ENCODE data around the gene CENPB. TPM values are rescaled to one million over a fixed set of nuclear protein-coding genes. Genes with fewer than 3 reads are reported as not detected.

Gene CENPB
- total and polyA plus RNA-seq, 11 donors: 56.2 to 122 (median 75.3) TPM

- 75 to 85% (median 81%) methylated on average over 8 of the region's 8 CpGs for WGBS, 4 donors
- intact Hi-C loops (cut with DNase I): no loop called here
- peaks cover 0 to 5% (median 0%) of the 10 kb centered on the region in 9 donors for H3K36me3 ChIP-seq
- DNase-seq (peak in 2 of 5 donors; percentile 25 to 63), ATAC-seq (no peak)
- peak overlapping the region in 6 of 12 donors; percentile 13 to 96 (median 48) for H3K27ac ChIP-seq
- H3K9me3 ChIP-seq: no peaks in the 10 kb centered on the region
- no peak overlapping the region for H3K4me3 ChIP-seq
- H3K27me3 ChIP-seq: no peaks in the 10 kb centered on the region
- TF ChIP-seq CTCF (IDR thresholded peaks at IDR 0.05): no peak
- no peak for TF ChIP-seq POLR2A (IDR thresholded peaks at IDR 0.05)
- H3K4me1 ChIP-seq: peaks cover 0 to 45% (median 22%) of the 10 kb centered on the region in 12 donors
Observed at GRCh38 chr20:3763671-3764601, 22.6 kb downstream of the CENPB start.

GRCh38 chr20:3760655-3761348 is 25.7 kb downstream of the CENPB start:
- DNase-seq: no peak
- H3K36me3 ChIP-seq: peaks cover 0 to 13% (median 0%) of the 10 kb centered on the region in 9 donors
- no peak overlapping the region for H3K4me3 ChIP-seq
- TF ChIP-seq POLR2A (IDR thresholded peaks at IDR 0.05) (no peak), CTCF (IDR thresholded peaks at IDR 0.05) (no peak)
- WGBS, 4 donors: 79 to 87% (median 82%) methylated on average over 10 of the region's 10 CpGs
- ATAC-seq: no peak
- peaks cover 0 to 33% (median 4%) of the 10 kb centered on the region in 12 donors for H3K4me1 ChIP-seq
- H3K27ac ChIP-seq: peak overlapping the region in 1 of 12 donors; percentile 14
- H3K9me3 ChIP-seq: no peaks in the 10 kb centered on the region
- no peaks in the 10 kb centered on the region for H3K27me3 ChIP-seq
- intact Hi-C loops (cut with DNase I): no loop called here

GRCh38 chr20:3759884-3760283 is 26.7 kb downstream of the CENPB start:
- Histone ChIP-seq H3K27ac (peak overlapping the region in 4 of 12 donors; percentile 8 to 67 (median 56)), H3K4me3 (no peak overlapping the region), H3K9me3 (no peaks in the 10 kb centered on the region), H3K27me3 (no peaks in the 10 kb centered on the region), H3K36me3 (peaks cover 0 to 22% (median 0%) of the 10 kb centered on the region in 9 donors), H3K4me1 (peaks cover 0 to 26% (median 3%) of the 10 kb centered on the region in 12 donors)
- intact Hi-C loops (cut with DNase I): no loop called here
- ATAC-seq (no peak), DNase-seq (no peak)
- TF ChIP-seq POLR2A (IDR thresholded peaks at IDR 0.05): no peak
- no peak for TF ChIP-seq CTCF (IDR thresholded peaks at IDR 0.05)
- WGBS, 4 donors: 87 to 93% (median 89%) methylated on average over 11 of the region's 11 CpGs

- Histone ChIP-seq H3K9me3 (no peaks in the 10 kb centered on the region), H3K27ac (peak overlapping the region in 10 of 12 donors; percentile 8 to 78 (median 58)), H3K36me3 (peaks cover 0 to 24% (median 0%) of the 10 kb centered on the region in 9 donors), H3K4me3 (no peak overlapping the region), H3K27me3 (no peaks in the 10 kb centered on the region), H3K4me1 (peaks cover 0 to 23% (median 3%) of the 10 kb centered on the region in 12 donors)
- 81 to 86% (median 83%) methylated on average over 8 to 11 of the region's 11 CpGs for WGBS, 4 donors
- DNase-seq: no peak
- TF ChIP-seq POLR2A (IDR thresholded peaks at IDR 0.05) (no peak), CTCF (IDR thresholded peaks at IDR 0.05) (no peak)
- peak in 1 of 4 donors; percentile 13 for ATAC-seq
- intact Hi-C loops (cut with DNase I): no loop called here
Observed at GRCh38 chr20:3759316-3759823, 27.2 kb downstream of the CENPB start.
